ENCODE results near the gene FARP2.

DNA sequence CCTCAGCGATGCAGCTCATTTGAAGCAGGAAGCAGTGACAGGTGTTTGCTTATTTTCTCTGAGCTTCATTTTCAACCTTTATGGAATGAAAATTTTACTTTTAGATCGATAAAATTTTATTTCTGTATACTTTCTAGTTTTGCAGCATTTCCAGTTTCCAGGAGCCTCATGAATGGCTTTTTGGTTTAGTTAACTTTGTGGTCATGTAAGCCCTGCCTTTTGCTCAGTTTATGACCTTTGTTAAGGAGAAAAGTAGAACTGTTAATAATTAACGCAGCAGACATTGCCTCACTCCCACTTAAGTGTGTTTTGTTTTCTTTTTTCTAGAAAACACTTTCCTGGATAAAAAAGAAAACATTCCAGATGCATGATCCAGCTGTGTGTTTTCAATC, 4.4 kb upstream of the FARP2 start:
- TF ChIP-seq, protein P1, sequence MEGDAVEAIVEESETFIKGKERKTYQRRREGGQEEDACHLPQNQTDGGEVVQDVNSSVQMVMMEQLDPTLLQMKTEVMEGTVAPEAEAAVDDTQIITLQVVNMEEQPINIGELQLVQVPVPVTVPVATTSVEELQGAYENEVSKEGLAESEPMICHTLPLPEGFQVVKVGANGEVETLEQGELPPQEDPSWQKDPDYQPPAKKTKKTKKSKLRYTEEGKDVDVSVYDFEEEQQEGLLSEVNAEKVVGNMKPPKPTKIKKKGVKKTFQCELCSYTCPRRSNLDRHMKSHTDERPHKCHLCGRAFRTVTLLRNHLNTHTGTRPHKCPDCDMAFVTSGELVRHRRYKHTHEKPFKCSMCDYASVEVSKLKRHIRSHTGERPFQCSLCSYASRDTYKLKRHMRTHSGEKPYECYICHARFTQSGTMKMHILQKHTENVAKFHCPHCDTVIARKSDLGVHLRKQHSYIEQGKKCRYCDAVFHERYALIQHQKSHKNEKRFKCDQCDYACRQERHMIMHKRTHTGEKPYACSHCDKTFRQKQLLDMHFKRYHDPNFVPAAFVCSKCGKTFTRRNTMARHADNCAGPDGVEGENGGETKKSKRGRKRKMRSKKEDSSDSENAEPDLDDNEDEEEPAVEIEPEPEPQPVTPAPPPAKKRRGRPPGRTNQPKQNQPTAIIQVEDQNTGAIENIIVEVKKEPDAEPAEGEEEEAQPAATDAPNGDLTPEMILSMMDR (IDR thresholded peaks at IDR 0.05): no peak
- no peak for TF ChIP-seq POLR2A (IDR thresholded peaks at IDR 0.05)
